Kasumi-1 (cell line): ENCODE data around the gene FAM20C.

Experiments used
- DNase-seq, 2 experiments: peaks; one replicate each; lab custom pipeline; 2025; lab: John Stamatoyannopoulos, UW

Gene FAM20C

DNA sequence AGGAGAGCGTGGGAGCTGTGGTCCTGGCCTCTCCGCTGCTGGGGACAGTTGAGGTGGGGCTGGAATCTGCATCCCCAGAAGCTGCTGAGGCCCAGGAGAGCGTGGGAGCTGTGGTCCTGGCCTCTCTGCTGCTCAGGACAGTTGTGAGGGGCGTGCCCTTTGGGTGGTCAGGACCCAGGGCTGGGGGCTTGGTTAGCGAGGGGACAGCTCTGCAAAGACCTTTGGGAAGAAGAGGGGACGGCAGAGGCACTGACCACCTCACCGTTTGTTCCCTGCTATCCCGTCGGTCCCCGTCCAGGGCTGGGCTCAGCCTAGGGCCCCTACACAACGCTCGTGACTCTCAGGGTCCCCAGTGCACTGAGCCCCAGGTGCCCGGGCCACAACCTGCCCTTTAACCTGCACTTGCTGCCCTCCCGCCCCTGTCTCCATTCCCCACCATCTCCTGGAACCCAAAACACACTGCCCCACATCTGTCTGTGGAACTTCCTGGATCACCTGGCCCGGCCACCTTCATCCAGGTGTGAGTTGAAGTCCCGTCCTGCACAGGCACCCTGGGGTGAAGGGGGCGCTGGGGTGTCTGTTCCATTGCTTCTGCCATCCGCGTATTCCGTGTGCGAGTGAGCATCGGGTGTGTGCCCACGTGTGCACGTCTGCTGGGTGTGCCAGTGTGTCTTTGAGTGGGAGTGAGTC is 111.7 kb downstream of the FAM20C start:
- DNase-seq: no peak

DNA sequence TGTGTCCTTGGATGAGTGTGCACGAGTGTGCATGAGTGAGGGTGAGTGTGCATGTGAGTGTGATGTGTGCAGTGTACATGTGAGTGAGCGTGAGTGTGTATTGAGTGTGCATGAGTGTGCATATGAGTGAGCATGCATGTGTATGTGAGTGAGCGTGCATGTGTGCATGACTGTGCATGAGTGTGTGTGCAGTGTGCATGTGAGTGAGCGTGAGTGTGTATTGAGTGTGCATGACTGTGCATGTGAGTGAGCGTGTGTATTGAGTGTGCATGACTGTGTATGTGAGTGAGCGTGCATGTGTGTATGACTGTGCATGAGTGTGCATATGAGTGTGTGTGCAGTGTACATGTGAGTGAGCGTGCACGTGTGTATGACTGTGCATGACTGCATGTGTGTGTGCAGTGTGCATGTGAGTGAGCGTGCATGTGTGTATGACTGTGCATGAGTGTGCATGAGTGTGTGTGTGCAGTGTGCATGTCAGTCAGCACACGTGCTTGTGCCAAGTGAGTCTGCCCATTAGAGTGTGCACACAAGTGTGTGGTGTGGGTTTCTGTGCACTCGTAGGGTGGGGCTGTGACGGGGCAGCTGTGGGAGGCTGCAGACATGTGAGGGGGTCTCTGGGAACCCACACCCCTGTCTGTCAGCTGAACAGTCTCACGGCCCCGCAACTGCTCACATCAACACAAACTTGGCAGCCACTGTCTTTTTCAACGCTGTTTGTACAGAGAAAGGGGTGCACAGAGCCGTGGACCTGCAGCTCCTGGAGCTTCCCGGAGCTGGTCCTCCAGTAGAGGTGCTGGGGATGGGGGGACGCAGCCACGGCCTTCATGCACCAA is 112.4 kb downstream of the FAM20C start:
- DNase-seq: no peak

DNA sequence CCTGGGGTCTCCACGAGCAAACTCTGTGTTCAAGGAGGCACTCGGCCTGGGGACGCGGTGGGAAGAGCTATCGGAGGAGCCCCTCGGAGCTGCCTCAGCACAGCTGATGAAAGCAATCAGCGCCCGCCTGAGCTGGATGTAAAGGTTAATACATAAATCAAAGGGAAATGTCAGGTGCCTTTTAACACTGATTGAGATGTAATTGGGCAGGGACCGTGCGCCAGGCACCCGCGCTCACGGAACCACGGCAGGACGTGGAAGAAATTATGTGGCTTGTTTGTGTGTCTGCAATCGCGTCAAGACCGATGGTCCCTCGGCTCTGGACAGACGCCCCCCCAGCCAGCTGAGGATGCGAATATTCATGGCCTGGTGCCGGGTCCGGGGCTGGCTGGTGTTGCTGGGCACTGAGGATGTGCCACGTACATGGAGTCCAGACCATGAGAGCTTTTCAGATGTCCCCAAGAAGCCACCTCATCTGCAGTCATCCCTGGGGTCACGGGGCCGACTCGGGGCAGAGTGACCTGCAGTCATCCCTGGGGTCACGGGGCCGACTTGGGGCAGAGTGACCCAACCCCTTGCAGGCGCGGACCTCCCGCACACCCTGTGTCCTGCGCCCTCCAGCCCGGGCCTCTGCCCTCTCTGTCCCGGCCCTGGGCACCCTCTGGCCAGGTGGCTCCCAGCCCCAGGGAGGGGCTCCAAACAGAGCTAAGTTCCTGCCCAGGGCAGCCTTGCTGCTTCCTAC is 113.2 kb downstream of the FAM20C start:
- DNase-seq: no peak

DNA sequence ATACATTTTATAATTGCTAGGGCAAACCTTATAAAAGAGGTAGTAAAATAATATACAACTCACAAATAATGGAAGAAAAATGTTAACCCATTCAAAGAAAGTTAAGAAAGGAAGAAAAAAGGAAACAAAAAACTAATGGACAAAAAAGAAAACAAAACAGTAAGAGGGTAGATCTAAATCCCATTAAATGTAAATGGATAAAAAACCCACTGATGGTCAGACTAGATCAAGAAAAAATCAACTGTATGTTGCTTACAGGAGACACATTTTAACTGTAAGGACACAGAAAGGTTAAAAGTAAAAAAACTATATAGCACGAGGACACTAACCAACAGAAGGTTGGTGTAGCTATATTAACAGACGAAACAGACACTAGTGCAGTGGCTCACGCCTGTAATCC is 115.6 kb downstream of the FAM20C start:
- DNase-seq: no peak

DNA sequence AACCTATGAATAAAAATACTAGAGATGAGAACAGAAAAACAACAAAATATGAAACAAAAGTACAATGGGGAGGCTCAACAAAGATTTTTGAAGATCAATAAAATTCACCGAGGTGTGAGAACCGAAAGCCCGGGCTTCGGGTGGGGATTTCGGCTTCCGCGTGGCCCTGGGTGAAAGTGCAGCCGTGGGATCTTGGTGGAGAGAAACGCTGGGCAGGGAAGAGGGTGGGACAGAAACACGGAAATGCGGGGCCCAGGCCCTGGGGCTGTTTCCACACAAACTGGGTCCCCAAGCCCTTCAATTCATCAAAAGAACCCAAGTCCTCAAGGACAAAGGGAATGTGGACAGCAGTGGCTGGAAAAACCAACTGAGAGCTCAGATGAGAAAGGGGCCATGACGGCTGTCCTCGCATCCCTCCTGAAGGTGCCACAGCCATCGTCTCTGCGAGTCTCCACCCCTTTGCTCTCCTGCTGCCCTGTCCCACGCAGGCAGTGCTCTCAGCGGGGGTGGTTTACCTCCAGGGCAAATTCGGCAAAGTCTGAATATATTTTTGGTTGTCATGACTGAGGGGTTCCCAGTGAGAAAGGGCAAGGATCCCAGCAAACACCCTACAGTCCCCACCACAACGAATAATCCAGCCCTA is 117.3 kb downstream of the FAM20C start:
- DNase-seq: no peak
